GM15510 (cell line): ENCODE results near the gene PIM2.

Source experiments
- POLR2A ChIP-seq: IDR thresholded peaks from 3 replicates; pipeline ENCODE4 v1.6.1; 2011; ENCODE audit warnings: borderline replicate concordance; ENCODE audit not compliant: insufficient read length; ENCODE audit errors: extremely low read depth

The PIM2 gene

DNA sequence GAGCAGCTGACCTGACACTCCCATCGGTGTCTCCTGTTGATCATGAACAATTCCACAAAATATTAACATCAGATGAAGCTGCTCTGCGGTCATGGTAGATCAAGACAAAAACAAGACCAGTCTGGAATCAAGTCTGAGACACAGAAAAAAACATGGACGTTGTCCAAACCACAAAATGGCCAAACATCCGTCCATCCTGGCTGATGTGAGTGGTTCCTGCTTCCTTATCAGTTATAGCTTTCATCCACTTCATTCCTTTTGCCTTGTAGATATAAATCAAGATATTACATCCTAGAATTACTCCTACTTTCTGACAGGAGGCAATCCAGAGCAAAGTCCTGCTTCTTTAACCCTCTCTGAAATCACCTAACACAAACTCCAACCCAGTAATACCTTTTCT, 54.6 kb downstream of the PIM2 start:
- no peak for TF ChIP-seq POLR2A
